SK-N-MC (cell line): ENCODE results near the gene SLC38A11.

Experiments
- EZH2 ChIP-seq: fragments of 200-600 bp; sonication (generic); IDR thresholded peaks from one replicate; pipeline ENCODE4 v1.6.1; 2017; ENCODE audit warnings: antibody characterized with exemption
- FOXP2 ChIP-seq: optimal IDR thresholded peaks from 2 replicates; pipeline ENCODE3; 2011; ENCODE audit warnings: mild to moderate bottlenecking, moderate library complexity; ENCODE audit not compliant: insufficient read depth; ENCODE audit errors: extremely low read length, control extremely low read depth
- POLR2AphosphoS5 ChIP-seq: IDR thresholded peaks from 2 replicates; pipeline ENCODE4 v1.6.1; 2012; ENCODE audit warnings: mild to moderate bottlenecking, low read depth, low read length, borderline replicate concordance

GRCh38 chr2:164906947-164907346 lies 48.4 kb downstream of the SLC38A11 start:
- no peak for TF ChIP-seq POLR2AphosphoS5
- no peak for TF ChIP-seq EZH2
- TF ChIP-seq FOXP2: no peak
